ES-I3 (cell line): Measurements from ENCODE around the gene ESRRG.

Source experiments
- H3K36me3 ChIP-seq: 2 replicates; pipeline ENCODE4 v1.6.1; 2013; ENCODE audit warnings: mild to moderate bottlenecking, low read length, control low read depth, moderate library complexity; ENCODE audit not compliant: insufficient read depth
- H3K4me1 ChIP-seq: 2 replicates; pipeline ENCODE4 v1.6.1; 2013; ENCODE audit warnings: mild to moderate bottlenecking, control low read depth, low read length; ENCODE audit not compliant: insufficient read depth
- H3K9ac ChIP-seq: 2 replicates; pipeline ENCODE4 v1.6.1; 2013; ENCODE audit warnings: low read depth, mild to moderate bottlenecking, low read length, moderate library complexity
- H3K9me3 ChIP-seq: 2 replicates; pipeline ENCODE4 v1.6.1; 2013; ENCODE audit warnings: mild to moderate bottlenecking, low read length, moderate library complexity; ENCODE audit not compliant: control insufficient read depth, insufficient read depth

Gene ESRRG

DNA sequence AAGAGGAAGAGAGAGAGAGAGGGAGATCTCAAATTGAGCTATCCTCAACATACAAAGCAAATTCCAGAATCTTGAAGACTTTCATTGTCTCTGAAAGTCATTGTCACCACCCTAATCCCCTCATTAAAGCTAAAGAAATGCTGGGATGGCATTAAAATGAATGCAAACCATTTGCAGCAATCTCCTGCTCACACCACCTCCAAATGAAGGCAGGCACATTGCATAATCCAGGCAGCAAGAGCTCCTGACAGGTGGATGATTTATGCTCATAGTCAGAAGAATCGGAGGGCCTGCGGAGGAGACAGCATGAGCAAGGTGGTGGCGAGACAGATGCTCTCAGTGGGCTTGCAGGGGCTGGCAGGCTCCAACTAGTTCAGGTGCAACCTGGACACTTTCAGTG lies 90.2 kb downstream of the ESRRG start:
- Histone ChIP-seq H3K9me3 (no peaks in the 10 kb centered on the region), H3K36me3 (no peaks in the 10 kb centered on the region), H3K4me1 (no peaks in the 10 kb centered on the region), H3K9ac (no peak overlapping the region)

DNA sequence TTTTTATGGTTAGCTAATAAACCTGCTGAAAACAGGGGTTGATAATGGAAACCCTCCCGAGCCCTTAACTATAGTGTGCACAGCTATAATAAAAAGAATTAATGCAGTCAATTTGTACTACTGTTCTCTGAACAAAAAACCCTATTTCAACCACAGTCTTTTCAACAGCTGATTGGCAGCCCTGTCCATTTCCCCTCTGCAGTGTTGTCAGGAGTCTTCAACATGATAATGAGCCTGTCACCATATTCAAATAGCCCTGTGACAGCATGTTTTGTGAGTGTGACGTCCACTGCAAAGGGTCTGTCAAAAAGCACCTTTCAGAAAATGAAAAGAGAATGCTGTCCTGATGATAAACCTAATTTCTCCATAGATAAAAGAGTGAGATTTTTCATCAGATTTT lies 92.7 kb downstream of the ESRRG start:
- Histone ChIP-seq H3K4me1 (no peaks in the 10 kb centered on the region), H3K36me3 (no peaks in the 10 kb centered on the region), H3K9me3 (no peaks in the 10 kb centered on the region), H3K9ac (no peak overlapping the region)

DNA sequence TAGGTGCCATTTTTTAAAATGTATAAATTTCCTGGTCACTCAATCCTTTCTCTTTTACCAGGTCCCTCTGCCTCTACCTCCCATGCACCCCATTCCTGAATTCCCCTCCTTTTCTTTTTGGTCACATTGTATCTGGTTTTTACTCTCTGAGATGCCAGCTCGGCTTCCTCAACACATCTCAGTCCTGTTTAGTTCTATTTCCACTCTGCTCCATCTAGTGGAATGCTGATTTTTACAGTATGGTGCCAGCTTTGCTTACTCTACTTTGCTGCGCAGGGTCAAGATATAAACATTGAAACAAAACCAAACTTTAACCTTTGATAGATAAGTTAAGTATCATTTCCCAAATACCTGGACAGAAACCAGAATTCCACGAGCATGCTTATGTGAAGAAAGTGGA lies 96.0 kb downstream of the ESRRG start:
- Histone ChIP-seq H3K4me1 (no peaks in the 10 kb centered on the region), H3K36me3 (no peaks in the 10 kb centered on the region), H3K9me3 (no peaks in the 10 kb centered on the region), H3K9ac (no peak overlapping the region)

DNA sequence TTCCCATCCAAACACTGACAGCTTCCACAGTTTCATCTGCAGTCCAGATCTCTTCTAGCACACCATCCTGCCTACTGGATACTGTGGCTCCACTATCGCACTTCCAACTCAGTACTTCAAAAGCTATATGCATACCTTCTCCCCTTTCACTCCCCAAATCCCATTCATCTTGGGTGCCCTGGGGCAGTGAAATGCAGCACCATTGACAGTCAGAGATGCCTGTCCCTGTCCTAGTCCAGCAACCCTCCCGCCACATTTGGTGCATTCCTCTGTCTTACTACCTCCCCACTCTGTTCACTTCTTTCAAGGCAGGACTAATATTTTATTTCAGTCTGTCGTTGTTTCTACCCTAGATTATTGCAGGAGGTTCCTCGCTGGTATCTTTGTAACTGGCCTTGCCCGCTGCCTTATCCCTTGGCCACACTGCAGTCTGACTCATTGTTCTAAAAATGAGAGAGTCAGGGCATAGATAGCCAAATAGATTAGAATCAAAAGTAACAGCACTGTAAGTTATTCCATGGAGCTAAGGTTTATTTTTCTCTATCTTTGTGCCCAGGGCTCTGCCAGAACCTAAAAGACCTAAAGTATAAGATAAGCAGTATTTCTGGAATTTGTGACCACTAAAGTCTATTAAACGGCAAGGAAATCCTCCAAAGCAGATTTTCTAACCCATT lies 96.7 kb downstream of the ESRRG start:
- Histone ChIP-seq H3K36me3 (no peaks in the 10 kb centered on the region), H3K4me1 (no peaks in the 10 kb centered on the region), H3K9ac (no peak overlapping the region), H3K9me3 (no peaks in the 10 kb centered on the region)

DNA sequence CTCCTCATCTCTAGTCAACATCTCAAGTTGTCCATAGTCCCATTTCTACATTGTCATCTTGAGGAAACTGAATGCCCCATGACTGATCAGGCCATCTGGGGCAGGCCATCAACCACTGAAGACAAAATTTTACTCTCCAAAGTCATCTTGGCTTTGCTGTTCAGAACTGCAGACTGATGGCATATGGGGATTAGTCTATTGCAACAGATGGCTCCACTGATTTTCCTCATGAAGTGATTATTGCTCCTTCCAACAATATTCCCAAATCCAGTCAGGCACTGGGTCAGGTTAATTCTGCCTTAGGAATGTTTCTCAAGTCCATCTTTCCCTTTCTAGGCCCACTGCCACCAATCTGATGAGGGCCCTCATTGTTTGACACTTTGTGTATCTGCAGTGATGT lies 101.7 kb downstream of the ESRRG start:
- H3K9ac ChIP-seq, result no peak overlapping the region
- no peaks in the 10 kb centered on the region for H3K36me3 ChIP-seq
- no peaks in the 10 kb centered on the region for H3K9me3 ChIP-seq
- H3K4me1 ChIP-seq, result no peaks in the 10 kb centered on the region

DNA sequence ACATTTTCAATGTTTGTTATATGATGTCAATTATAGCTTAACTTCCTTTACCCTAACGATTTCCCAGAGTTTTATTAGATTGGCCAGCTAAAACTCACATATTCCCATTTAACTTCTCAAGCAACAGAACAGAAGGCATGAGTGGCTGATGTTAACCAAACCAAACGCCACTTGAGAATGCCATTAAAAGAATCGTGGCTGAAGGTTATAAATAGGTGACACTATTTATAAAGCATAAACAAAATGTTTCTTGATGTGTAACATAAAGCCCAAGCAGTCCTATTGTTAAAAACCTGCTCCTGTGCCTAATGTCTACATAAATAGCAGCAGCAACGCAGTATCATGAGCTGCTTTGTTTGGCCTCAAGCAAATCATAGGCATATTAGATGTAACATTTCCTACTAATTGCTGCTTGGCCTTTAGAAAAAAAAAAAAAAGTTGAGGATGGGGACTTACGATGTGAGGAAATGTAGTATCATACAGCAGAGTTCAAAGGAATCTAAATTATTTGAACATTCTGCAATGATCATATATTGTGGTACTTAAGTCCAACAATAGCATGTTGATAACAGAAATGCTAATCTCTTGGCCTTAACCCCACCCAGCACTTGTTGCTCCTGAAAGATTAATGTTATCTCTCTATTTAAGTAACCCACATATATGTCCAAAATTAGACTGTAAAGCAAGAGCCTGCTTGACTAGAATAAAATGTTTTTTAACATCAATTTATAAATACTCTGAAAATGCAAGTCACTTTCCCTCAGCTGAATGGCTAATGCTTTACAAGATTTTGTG lies 106.0 kb downstream of the ESRRG start:
- no peaks in the 10 kb centered on the region for H3K9me3 ChIP-seq
- H3K9ac ChIP-seq, result no peak overlapping the region
- H3K4me1 ChIP-seq, result no peaks in the 10 kb centered on the region
- no peaks in the 10 kb centered on the region for H3K36me3 ChIP-seq

DNA sequence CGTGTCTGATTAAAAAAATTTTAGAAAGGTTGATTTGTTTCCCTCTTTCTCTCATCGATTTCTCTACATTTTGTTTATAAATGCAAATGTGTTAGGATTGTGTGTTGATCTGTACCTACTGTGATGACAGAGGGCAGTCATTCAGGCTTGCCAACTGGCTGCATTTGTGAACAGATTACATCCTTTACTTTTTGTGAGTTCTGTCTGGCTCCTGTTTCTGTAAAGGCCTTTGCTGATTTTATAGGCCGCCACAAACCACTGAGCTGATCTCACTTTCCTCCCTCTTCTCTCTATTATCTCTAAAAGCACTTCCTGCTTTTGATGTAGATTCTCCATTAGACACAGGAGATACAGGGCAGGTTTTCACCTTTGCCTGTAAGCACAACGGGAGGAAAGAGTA lies 106.8 kb downstream of the ESRRG start:
- H3K4me1 ChIP-seq, result no peaks in the 10 kb centered on the region
- H3K9ac ChIP-seq, result no peak overlapping the region
- no peaks in the 10 kb centered on the region for H3K36me3 ChIP-seq
- no peaks in the 10 kb centered on the region for H3K9me3 ChIP-seq

DNA sequence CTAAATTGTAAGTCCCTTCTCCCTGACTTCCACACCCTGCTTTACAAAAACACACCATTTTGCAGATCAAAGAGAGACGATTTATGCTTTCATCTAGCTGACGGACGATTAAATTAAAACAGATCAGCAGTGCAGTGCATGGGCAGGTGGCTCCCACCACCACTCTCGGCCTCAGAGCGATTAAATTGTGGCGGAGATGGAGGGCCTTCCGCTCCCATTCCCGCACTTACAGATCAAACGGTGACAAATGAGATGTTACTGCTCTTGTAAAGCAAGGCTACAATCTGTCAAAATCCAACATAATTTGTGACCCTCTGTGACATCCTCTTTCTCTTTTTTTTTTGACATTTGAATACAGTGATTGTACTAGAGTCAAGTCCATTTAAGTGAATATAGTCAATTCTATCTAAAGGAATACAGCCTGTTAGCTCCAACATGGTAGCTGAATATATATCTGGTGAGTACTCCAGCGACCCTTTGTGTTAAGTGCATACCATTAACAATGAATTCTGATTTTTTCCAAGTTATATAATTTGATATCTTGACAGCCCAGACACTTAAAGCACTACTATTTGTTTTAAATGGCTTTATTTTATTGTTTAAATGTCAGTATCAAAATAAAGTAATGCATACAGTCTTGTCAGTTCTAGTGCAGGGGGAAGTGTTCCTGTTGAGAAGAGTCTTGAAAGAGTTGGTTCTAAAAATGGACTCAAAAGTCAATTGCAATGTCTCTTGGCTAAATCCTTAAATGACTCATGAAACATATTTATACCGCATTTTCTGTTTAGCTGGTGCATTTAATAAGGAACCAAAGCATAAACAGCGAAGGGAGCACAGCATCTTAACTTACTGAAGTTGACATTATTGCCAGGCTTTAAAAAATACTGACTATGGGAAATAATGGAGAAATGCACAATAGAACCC lies 109.0 kb downstream of the ESRRG start:
- H3K36me3 ChIP-seq, result no peaks in the 10 kb centered on the region
- no peaks in the 10 kb centered on the region for H3K9me3 ChIP-seq
- H3K9ac ChIP-seq, result no peak overlapping the region
- no peaks in the 10 kb centered on the region for H3K4me1 ChIP-seq

DNA sequence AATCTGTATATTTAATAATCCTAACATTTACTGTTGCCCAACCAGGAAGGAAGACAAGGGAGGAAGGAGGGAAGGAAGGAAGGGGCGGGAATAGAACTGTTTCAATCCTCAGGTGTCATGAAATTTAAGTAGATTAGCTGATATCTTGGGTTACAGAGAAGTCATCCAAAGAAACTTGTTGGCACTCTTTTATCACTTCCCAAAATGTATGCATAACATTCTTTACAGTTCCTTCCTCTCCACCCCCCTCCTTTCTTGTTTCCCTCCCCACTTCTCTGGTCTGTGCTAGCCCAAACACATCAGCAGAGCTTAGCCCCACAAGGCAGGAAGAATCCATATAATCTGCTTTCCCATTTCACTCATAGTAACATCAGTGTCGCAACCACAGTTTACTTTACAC lies 110.9 kb downstream of the ESRRG start:
- no peak overlapping the region for H3K9ac ChIP-seq
- no peaks in the 10 kb centered on the region for H3K4me1 ChIP-seq
- no peaks in the 10 kb centered on the region for H3K36me3 ChIP-seq
- H3K9me3 ChIP-seq, result no peaks in the 10 kb centered on the region

DNA sequence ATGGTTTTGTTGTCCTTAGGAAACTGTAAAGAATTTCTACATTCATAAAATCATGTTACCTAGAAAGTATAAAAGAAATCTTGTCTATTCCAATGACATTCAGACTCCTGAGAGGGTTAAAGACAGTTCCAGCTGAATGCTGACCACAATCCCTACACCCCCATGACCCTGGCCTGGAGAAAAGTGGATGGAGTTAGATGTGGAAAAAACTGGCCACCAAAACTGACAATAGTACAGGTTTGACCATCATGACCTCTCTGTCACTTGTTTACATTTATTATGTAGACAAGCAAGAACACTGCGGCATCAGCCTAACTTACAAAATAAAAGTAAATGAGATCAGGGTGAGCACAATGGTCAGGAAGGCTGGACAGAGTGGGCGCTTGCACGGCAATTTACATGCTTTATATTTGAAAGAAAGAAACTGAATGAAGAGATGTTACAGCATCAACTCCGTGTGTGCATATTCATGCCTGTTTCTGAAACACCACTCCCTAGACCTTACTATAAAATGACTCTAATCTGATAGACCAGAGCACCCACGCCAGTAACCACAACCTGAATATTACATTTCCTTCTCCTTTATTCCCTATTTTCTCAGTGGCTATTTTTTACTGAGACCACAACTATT lies 116.0 kb downstream of the ESRRG start:
- H3K36me3 ChIP-seq, result no peaks in the 10 kb centered on the region
- no peaks in the 10 kb centered on the region for H3K4me1 ChIP-seq
- no peak overlapping the region for H3K9ac ChIP-seq
- no peaks in the 10 kb centered on the region for H3K9me3 ChIP-seq

DNA sequence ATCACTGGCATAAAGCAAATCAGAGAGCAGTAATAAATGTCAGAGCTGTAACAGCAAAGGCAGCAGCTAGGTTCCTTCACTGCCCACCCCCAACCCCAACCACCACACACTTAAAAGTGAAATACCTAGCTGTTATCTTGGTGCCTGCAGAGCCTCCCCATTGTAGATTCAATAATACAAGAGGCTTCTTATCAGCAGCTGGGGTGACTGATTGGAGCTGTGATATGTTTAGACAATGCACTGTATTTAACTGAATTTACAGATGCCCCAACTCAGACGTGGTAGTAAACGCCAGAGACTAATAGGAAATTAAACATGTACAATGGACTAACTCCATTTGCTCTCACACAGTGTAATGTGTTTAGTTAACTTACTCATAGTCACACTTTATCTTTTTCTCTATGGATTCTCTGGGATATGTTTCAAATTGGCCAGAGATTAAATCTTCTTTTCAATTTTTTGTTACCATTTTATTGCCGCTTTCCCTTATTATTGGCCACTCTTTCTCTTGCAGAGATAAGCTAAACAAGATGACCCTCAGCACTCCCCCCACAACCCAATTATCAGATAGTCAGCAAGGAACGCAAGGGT lies 117.1 kb downstream of the ESRRG start:
- H3K9me3 ChIP-seq, result no peaks in the 10 kb centered on the region
- H3K9ac ChIP-seq, result no peak overlapping the region
- no peaks in the 10 kb centered on the region for H3K36me3 ChIP-seq
- no peaks in the 10 kb centered on the region for H3K4me1 ChIP-seq

DNA sequence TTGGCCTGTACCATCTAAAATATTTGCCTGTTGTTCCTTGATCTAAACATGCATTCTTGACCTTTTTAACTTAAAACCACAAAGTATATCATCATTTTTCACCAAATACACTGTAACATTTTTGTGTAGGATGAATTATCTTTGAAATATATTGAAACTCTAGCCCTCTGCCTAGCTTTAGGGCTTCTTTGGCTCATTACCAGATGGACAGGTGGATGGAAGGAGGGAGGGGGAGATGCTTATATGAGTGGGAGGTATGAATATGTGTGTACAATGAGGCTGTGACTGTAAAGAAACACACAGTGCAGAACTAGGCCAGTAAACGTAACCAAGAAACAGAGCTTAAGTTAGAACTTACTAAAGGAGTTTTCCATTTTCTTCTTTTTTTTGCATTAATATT lies 118.5 kb downstream of the ESRRG start:
- Histone ChIP-seq H3K36me3 (no peaks in the 10 kb centered on the region), H3K4me1 (peaks cover 5% of the 10 kb centered on the region; the same call in 1 of the 2 replicates), H3K9ac (no peak overlapping the region), H3K9me3 (no peaks in the 10 kb centered on the region)

DNA sequence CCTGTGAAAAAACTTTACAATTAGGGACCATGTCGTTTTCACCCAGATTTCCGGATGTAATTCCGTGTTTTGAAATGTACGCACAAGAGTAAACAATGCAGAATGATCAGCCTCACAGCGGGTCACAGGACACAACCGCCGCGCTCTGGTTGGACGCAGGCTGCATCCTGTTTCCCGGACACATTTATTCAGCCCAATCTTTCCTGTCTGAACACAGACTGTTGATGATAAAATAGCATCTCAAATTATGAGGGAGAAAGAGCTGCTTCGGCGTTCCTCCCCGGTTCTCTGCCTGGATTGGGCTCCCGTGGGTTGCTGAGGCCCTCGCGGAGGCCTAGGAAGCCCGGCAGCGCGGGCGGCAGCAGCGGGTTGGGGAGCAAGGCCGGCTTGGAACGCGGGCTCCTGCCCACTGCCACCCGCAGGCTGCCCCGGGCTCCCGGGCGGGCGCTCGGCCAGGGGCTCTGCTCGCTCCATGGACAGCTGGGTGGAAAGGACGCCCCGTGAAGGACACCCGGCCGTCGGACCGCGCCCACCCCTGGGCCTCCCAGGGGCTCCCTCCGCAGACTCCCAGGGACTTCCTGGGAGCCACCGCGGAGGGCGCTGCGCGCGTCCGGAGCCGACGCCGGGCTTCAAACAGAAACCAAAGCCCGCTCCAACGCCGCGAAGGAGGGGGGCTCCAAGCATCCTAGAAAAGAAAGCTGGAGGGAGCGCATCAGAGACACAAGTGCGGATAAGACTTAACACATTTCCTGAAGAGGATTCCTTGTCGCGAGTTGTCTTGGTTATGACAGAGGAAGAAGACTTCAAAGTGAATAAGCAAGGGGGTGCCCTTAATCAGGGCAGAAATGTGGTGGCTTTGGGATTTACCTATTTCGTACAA lies 122.3 kb downstream of the ESRRG start:
- Histone ChIP-seq H3K9me3 (no peaks in the 10 kb centered on the region), H3K4me1 (peaks cover 14% of the 10 kb centered on the region), H3K36me3 (no peaks in the 10 kb centered on the region), H3K9ac (peak overlapping the region; percentile 83)
